GM18526 (cell line): Measurements from ENCODE around the gene MT1F.

Source experiments
- POLR2A ChIP-seq: IDR thresholded peaks from 3 replicates; pipeline ENCODE4 v1.6.1; 2011; ENCODE audit not compliant: insufficient read length; ENCODE audit errors: extremely low read depth

The MT1F gene

GRCh38 chr16:56700631-56701030, 42.9 kb downstream of the MT1F start:
- no peak for TF ChIP-seq POLR2A

GRCh38 chr16:56701534-56701933, 43.8 kb downstream of the MT1F start:
- TF ChIP-seq POLR2A = no peak

GRCh38 chr16:56702836-56703235, 45.1 kb downstream of the MT1F start:
- no peak for TF ChIP-seq POLR2A
